Measurements from ENCODE around the gene SMPD1.

SMPD1 gene

GRCh38 chr11:6360183-6360582 lies 30.1 kb upstream of the SMPD1 start:
- no peak for TF ChIP-seq EZH2phosphoT487 (IDR thresholded peaks at IDR 0.05; ENCODE audit: low read length)
- no peak for TF ChIP-seq CTCF (IDR thresholded peaks at IDR 0.05; ENCODE audit: low read length)
- TF ChIP-seq EZH2 (optimal IDR thresholded peaks at IDR 0.05; ENCODE audit: low read depth, low read length): no peak
- DNase-seq: no peak
- H3K4me1 ChIP-seq (ENCODE audit: low read length): no peaks in the 10 kb centered on the region
- no peaks in the 10 kb centered on the region for H3K27me3 ChIP-seq (replicated peaks; ENCODE audit: insufficient read depth, low read length)
- no peaks in the 10 kb centered on the region for H3K36me3 ChIP-seq (replicated peaks; ENCODE audit: insufficient read depth, low read length)
- H3K4me3 ChIP-seq (ENCODE audit: low read length): no peak overlapping the region
- no peak overlapping the region for H3K27ac ChIP-seq (ENCODE audit: low read length)
- H3K9me2 ChIP-seq (replicated peaks; ENCODE audit: insufficient read depth, low read length): no peaks in the 10 kb centered on the region
- H4K20me1 ChIP-seq (ENCODE audit: insufficient read depth, low read length): no peaks in the 10 kb centered on the region
- no peak overlapping the region for H3K4me2 ChIP-seq (ENCODE audit: low read depth, low read length)
- no peak overlapping the region for H2AFZ ChIP-seq (ENCODE audit: low read length)
- H3K79me2 ChIP-seq (ENCODE audit: low read length): no peaks in the 10 kb centered on the region
- H3F3A ChIP-seq (ENCODE audit: insufficient read depth, low read length): no peaks in the 10 kb centered on the region
- H3K9me3 ChIP-seq (replicated peaks; ENCODE audit: insufficient read depth, low read length): no peaks in the 10 kb centered on the region
- no peak overlapping the region for H3K9ac ChIP-seq (ENCODE audit: low read length)

GRCh38 chr11:6362185-6362872 lies 27.9 kb upstream of the SMPD1 start:
- H3F3A ChIP-seq (ENCODE audit: insufficient read depth, low read length): no peaks in the 10 kb centered on the region
- H3K9me3 ChIP-seq (replicated peaks; ENCODE audit: insufficient read depth, low read length): no peaks in the 10 kb centered on the region
- no peak overlapping the region for H3K4me2 ChIP-seq (ENCODE audit: low read depth, low read length)
- DNase-seq: no peak
- no peaks in the 10 kb centered on the region for H3K79me2 ChIP-seq (ENCODE audit: low read length)
- no peak overlapping the region for H2AFZ ChIP-seq (ENCODE audit: low read length)
- H3K36me3 ChIP-seq (replicated peaks; ENCODE audit: insufficient read depth, low read length): no peaks in the 10 kb centered on the region
- TF ChIP-seq EZH2phosphoT487 (IDR thresholded peaks at IDR 0.05; ENCODE audit: low read length) (no peak), CTCF (IDR thresholded peaks at IDR 0.05; ENCODE audit: low read length) (no peak), EZH2 (optimal IDR thresholded peaks at IDR 0.05; ENCODE audit: low read depth, low read length) (no peak)
- H3K27ac ChIP-seq (ENCODE audit: low read length): no peak overlapping the region
- H3K9me2 ChIP-seq (replicated peaks; ENCODE audit: insufficient read depth, low read length): no peaks in the 10 kb centered on the region
- no peaks in the 10 kb centered on the region for H3K4me1 ChIP-seq (ENCODE audit: low read length)
- no peaks in the 10 kb centered on the region for H3K27me3 ChIP-seq (replicated peaks; ENCODE audit: insufficient read depth, low read length)
- no peak overlapping the region for H3K9ac ChIP-seq (ENCODE audit: low read length)
- no peaks in the 10 kb centered on the region for H4K20me1 ChIP-seq (ENCODE audit: insufficient read depth, low read length)
- no peak overlapping the region for H3K4me3 ChIP-seq (ENCODE audit: low read length)

GRCh38 chr11:6362873-6363678 lies 27.2 kb upstream of the SMPD1 start:
- no peaks in the 10 kb centered on the region for H4K20me1 ChIP-seq (ENCODE audit: insufficient read depth, low read length)
- H3K4me2 ChIP-seq (ENCODE audit: low read depth, low read length): no peak overlapping the region
- no peaks in the 10 kb centered on the region for H3K27me3 ChIP-seq (replicated peaks; ENCODE audit: insufficient read depth, low read length)
- no peaks in the 10 kb centered on the region for H3K36me3 ChIP-seq (replicated peaks; ENCODE audit: insufficient read depth, low read length)
- DNase-seq: peak; percentile 66
- no peaks in the 10 kb centered on the region for H3K9me2 ChIP-seq (replicated peaks; ENCODE audit: insufficient read depth, low read length)
- H3K4me1 ChIP-seq (ENCODE audit: low read length): no peaks in the 10 kb centered on the region
- no peak overlapping the region for H3K4me3 ChIP-seq (ENCODE audit: low read length)
- no peak overlapping the region for H2AFZ ChIP-seq (ENCODE audit: low read length)
- no peaks in the 10 kb centered on the region for H3F3A ChIP-seq (ENCODE audit: insufficient read depth, low read length)
- H3K9me3 ChIP-seq (replicated peaks; ENCODE audit: insufficient read depth, low read length): no peaks in the 10 kb centered on the region
- no peaks in the 10 kb centered on the region for H3K79me2 ChIP-seq (ENCODE audit: low read length)
- no peak overlapping the region for H3K9ac ChIP-seq (ENCODE audit: low read length)
- TF ChIP-seq EZH2phosphoT487 (IDR thresholded peaks at IDR 0.05; ENCODE audit: low read length): no peak
- peak; percentile 93 for TF ChIP-seq CTCF (IDR thresholded peaks at IDR 0.05; ENCODE audit: low read length)
- TF ChIP-seq EZH2 (optimal IDR thresholded peaks at IDR 0.05; ENCODE audit: low read depth, low read length): no peak
- no peak overlapping the region for H3K27ac ChIP-seq (ENCODE audit: low read length)
